NCI-H2227 (cell line): ENCODE measurements around the gene PHAX.
"Not testable (repeated sequence)": the region's sequence is repeated elsewhere in the genome, so short reads cannot be mapped to it uniquely, and the experiment has no call there.

Experiments
- DNase-seq: peaks from one replicate; lab custom pipeline; 2025; ENCODE audit not compliant: unreplicated experiment; lab: John Stamatoyannopoulos, UW

Gene PHAX

DNA sequence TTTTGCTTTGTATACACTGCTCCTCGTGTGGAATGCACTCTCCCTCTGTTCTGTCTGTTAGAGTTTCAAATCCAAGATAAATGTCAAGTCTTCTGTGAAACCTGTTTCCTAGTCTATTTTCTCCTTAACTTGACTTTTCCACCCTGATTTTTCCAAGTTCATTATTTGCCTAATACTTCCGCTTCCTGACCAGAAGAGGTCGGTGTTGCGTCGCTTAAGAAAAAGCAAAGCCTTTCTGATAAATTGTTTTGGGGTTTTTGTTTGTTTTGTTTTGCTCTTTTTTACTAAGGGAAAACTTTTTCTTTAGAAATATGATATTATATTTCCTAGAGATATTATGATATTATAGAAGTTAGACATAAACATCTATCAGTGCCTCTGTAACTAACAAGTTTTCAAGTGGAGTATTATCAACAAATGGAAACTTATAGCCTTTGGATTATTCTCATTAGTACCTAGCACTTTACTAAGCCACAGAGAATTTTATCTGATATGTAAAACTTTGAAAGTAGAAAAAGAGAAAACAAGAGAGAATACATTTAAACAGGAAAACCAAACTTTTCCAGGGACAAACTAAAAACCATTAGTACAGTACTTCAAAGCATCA, 55.8 kb downstream of the PHAX start:
- peak; percentile 51 for DNase-seq

- no peak for DNase-seq
Measured at GRCh38 chr5:126658561-126658960, 57.8 kb downstream of the PHAX start.

GRCh38 chr5:126659805-126660482, 59.2 kb downstream of the PHAX start:
- no peak for DNase-seq

- no peak for DNase-seq
Measured at GRCh38 chr5:126664586-126664985, 63.8 kb downstream of the PHAX start.

DNA sequence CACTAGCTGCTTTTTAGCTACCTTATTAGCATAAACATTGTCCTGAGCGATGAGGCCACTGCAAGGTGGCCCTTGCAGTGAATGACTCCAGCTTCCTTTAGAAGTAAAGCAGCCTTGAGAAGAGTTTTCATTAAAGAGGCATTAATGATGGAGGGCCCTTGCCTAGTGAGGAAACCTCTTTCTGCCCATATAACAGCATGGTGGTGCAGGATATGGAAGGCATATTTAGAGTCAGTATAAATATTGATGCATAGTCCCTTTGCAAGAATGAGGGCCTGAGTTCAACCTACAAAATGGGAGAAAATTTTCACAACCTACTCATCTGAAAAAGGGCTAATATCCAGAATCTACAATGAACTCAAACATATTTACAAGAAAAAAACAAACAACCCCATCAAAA, 69.4 kb downstream of the PHAX start:
- not testable (repeated sequence) for DNase-seq

GRCh38 chr5:126671681-126672080, 70.9 kb downstream of the PHAX start:
- not testable (repeated sequence) for DNase-seq

GRCh38 chr5:126673477-126673876, 72.7 kb downstream of the PHAX start:
- no peak for DNase-seq

DNA sequence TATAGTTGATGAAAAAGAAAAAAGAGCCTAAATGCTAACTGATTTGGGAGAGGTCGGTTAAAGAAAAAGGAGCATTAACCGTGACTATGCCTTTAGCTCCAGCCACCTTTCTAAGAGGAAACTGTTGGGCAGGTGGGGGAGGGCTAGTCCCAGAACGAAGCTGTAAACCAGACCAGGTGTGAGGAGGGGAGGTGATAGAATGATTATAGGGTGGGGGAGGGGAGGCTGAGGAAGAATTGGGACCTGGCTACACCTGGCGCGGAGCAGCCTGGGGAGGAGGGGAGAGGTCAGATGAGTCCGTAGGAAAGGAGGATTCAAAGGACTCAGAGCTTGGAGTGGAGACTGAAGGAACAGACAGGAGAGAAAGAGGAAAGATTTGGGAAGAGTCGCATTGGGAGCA, 73.4 kb downstream of the PHAX start:
- no peak for DNase-seq

DNA sequence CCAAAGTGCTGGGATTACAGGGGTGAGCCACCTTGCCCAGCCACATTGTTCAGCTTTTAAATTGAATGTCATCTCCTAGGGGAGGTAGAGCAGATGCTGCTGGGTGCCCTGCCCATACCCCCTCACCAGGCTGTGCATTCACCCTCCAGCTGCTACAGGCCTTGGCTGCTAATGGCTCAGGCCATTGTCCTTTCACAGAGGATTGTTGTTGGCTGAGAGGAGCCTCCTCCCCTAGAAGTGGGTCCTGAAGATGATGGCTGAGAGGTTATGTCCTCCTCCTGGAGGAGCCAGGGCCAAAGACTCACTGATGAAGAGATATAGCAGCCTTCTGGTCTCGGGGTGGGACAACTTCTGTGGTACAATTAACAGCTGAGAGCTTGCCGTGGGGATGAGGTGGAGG, 74.6 kb downstream of the PHAX start:
- no peak for DNase-seq

DNA sequence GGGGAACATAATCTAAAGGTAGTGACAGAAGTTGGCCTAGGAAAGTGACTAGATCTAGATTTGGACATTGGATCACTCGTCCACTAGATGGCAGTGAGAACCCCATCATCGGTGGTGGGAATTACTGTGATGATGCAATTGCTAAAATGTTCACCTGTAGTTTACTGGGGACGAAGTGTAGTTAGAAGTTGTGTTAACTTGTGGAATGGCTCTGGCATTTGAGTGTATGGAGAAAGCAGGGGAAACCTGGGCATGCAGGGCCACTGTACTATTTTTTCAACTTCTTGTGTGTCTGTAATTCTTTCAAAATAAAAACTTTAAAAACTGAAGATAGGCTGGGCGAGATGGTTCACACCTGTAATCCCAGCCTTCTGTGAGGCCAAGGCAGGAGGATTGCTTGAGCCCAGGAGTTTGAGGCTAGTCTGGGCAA, 75.5 kb downstream of the PHAX start:
- DNase-seq, result peak; percentile 56
